K562 (cell line): ENCODE measurements around the gene ABL1. TPM values are rescaled to one million over a fixed set of nuclear protein-coding genes. Genes with fewer than 3 reads are reported as not detected.

Experiments
- ATAC-seq: fragments of 200-7000 bp; cut with Tn5 transposase; 3 replicates; pipeline ENCODE4 v1.9.1; 2020; ENCODE audit warnings: moderate library complexity
- BruUV-seq: library from RNA; stranded (reverse); fragments of 400-500 nt; replicated peaks from 2 replicates; lab custom pipeline; 2021; lab: Mats Ljungman, UMichigan
- CTCF ChIA-PET: fragments of 300-600 bp; formaldehyde crosslinking; extraction: SDS; loops from one replicate; lab custom pipeline; 2021; ENCODE audit warnings: low intra/inter-chr PET ratio; lab: Yijun Ruan, JAX
- POLR2A ChIA-PET: fragments of 300-600, 350-650 bp; sonication (Branson Sonifier 250); formaldehyde crosslinking; extraction: SDS; loops from one replicate; lab custom pipeline; 2021; ENCODE audit warnings: antibody characterized with exemption, inconsistent platforms; lab: Yijun Ruan, JAX
- DNase-seq, 4 experiments: peaks; one replicate each; pipeline versions ENCODE4 v3.0.0 to v3.0.0-alpha.2; 2011 to 2018; ENCODE audit warnings: low spot score in 3 of 4, mixed read lengths in 3 of 4; ENCODE audit errors: extremely low read depth in 1 of 4
- FAIRE-seq: peaks from 2 replicates; lab custom pipeline; 2011; peaks lifted over from hg19 to GRCh38; lab: Jason Lieb, UNC
- H2AFZ ChIP-seq: 2 replicates; pipeline ENCODE4 v1.6.0; 2011; ENCODE audit warnings: low read depth, low read length, control low read depth, inconsistent platforms
- H3K27ac ChIP-seq: fragments of 200-600 bp; 3 replicates; pipeline ENCODE4 v1.8.0; 2011; ENCODE audit warnings: low read depth, mild to moderate bottlenecking, control low read depth, inconsistent platforms, low read length, moderate library complexity, mixed read lengths; ENCODE audit errors: extremely low read depth
- H3K27me3 ChIP-seq, 2 experiments: fragments of 300-600 bp in 1 of 2; 2 replicates in 1 of 2; 3 replicates in 1 of 2; pipeline versions ENCODE4 v1.6.0 to v1.8.0; 2011; ENCODE audit warnings: inconsistent platforms in 2 of 2, low read length in 2 of 2, mild to moderate bottlenecking in 1 of 2, mixed read lengths in 1 of 2, moderate library complexity in 1 of 2; ENCODE audit not compliant: control insufficient read depth in 2 of 2, insufficient read depth in 2 of 2
- H3K36me3 ChIP-seq: fragments of 300-600 bp; 3 replicates; pipeline ENCODE4 v1.8.0; 2011; ENCODE audit warnings: mild to moderate bottlenecking, low read length, inconsistent platforms; ENCODE audit not compliant: control insufficient read depth, insufficient read depth
- H3K4me1 ChIP-seq, 2 experiments: fragments of 200-600 bp in 1 of 2; replicated peaks in 1 of 2; 2 replicates in 1 of 2; 3 replicates in 1 of 2; pipeline versions ENCODE4 v1.5.1 to v1.8.0; 2011; ENCODE audit warnings: inconsistent platforms in 2 of 2, low read length in 2 of 2, mild to moderate bottlenecking in 1 of 2, mixed read lengths in 1 of 2, moderate library complexity in 1 of 2; ENCODE audit not compliant: control insufficient read depth in 2 of 2, insufficient read depth in 2 of 2
- H3K4me2 ChIP-seq: 2 replicates; pipeline ENCODE4 v1.6.1; 2011; ENCODE audit warnings: low read length, control low read depth, inconsistent platforms, mixed read lengths; ENCODE audit not compliant: insufficient read depth
- H3K4me3 ChIP-seq: fragments of 200-600 bp; sonication (generic), shearing (Covaris generic); 2 replicates; pipeline ENCODE4 v1.5.1; 2016; ENCODE audit warnings: control low read depth, inconsistent platforms
- H3K79me2 ChIP-seq: fragments of 200-600 bp; 3 replicates; pipeline ENCODE4 v1.8.0; 2011; ENCODE audit warnings: low read length, inconsistent platforms; ENCODE audit not compliant: control insufficient read depth, insufficient read depth
- H3K9ac ChIP-seq, 2 experiments: 2 replicates each; pipeline versions ENCODE4 v1.6.0 to v1.6.1; 2011; ENCODE audit warnings: low read depth in 2 of 2, low read length in 2 of 2, control low read depth in 1 of 2, inconsistent platforms in 1 of 2, mild to moderate bottlenecking in 1 of 2, mixed read lengths in 1 of 2; ENCODE audit not compliant: insufficient read depth in 1 of 2
- H3K9me1 ChIP-seq: one replicate; pipeline ENCODE4 v1.6.0; 2011; ENCODE audit warnings: inconsistent platforms, mild to moderate bottlenecking, low read length, moderate library complexity; ENCODE audit not compliant: control insufficient read depth, insufficient read depth
- H3K9me3 ChIP-seq: replicated peaks from 2 replicates; pipeline ENCODE4 v1.5.1; 2011; ENCODE audit warnings: low read depth, low read length, inconsistent platforms; ENCODE audit not compliant: control insufficient read depth, insufficient read depth
- H4K20me1 ChIP-seq: replicated peaks from 2 replicates; pipeline ENCODE4 v1.6.1; 2011; ENCODE audit warnings: low read length, inconsistent platforms, mixed read lengths; ENCODE audit not compliant: control insufficient read depth, insufficient read depth
- ATF3 ChIP-seq, 2 experiments: fragments of 450-650 bp in 1 of 2; sonication (generic) in 1 of 2; formaldehyde crosslinking in 1 of 2; IDR thresholded peaks in 1 of 2; conservative IDR thresholded peaks in 1 of 2; 2 replicates each; pipeline versions ENCODE4 v1.6.1 to v1.8.1; 2016 to 2023; ENCODE audit warnings: mild to moderate bottlenecking in 2 of 2, moderate library complexity in 2 of 2, inconsistent platforms in 1 of 2, missing genetic modification reagents in 1 of 2
- MLX ChIP-seq, 2 experiments: fragments of 450-650 bp in 1 of 2; sonication (generic) in 1 of 2; formaldehyde crosslinking; conservative IDR thresholded peaks; 2 replicates each; pipeline versions ENCODE4 v1.4.0 to v1.8.1; 2020 to 2022; ENCODE audit warnings: mild to moderate bottlenecking in 1 of 2, missing genetic modification reagents in 1 of 2
- ZNF12 ChIP-seq: sonication (generic); formaldehyde crosslinking; IDR thresholded peaks from 2 replicates; pipeline ENCODE4 v1.4.0; 2020; ENCODE audit warnings: mild to moderate bottlenecking, missing genetic modification reagents
- WGBS: fragments of 100-300 bp; shearing (Covaris generic); methylation state at CpG from one replicate; pipeline ENCODE4 v1.1.6; 2016; ENCODE audit warnings: low coverage, mixed read lengths; ENCODE audit not compliant: insufficient coverage; ENCODE audit errors: missing lambda C conversion rate; 5-methylcytosine and 5-hydroxymethylcytosine counted together
- in situ Hi-C: fragments of 300-500 bp; cut with MboI; formaldehyde crosslinking; loops from 4 replicates; pipeline ENCODE4 v1.15.0; 2018; ENCODE audit warnings: inconsistent platforms, mixed read lengths
- intact Hi-C: fragments of 100-400 bp; cut with micrococcal nuclease; formaldehyde crosslinking; loops from 2 replicates; pipeline ENCODE4 v1.14.2; 2022
- polyA plus RNA-seq, 8 experiments: library from polyadenylated mRNA; depleted of rRNA in 4 of 8; stranded (reverse) in 5 of 8; unstranded in 3 of 8; fragments of >200 nt; fragmentation: Nextera tagmentation in 2 of 8; fragmentation: Illumina TruSeq in 1 of 8; extraction: Ambion mirVana in 2 of 8; extraction: Trizol in 1 of 8; gene quantifications; 2 replicates each; pipeline versions ENCODE4 v1.2.1 to v1.2.3, GENCODE V29; 2011 to 2014; ENCODE audit warnings: inconsistent platforms in 1 of 8, missing spikeins in 1 of 8
- total RNA-seq, 7 experiments: library from RNA; depleted of rRNA in 6 of 7; stranded (reverse); fragments of >200 nt in 6 of 7; fragmentation: Illumina TruSeq in 2 of 7; extraction: Trizol in 2 of 7; gene quantifications; 2 replicates each; pipeline versions ENCODE4 v1.2.1 to v1.2.3, GENCODE V29; 2011 to 2021; ENCODE audit warnings: low replicate concordance in 1 of 7

The ABL1 gene
- total and polyA plus RNA-seq, 9 of the 15 experiments (the other 6 are each of a cell fraction or from before 2014, with no cell fraction given): 1.5 to 130 (median 37.8) TPM

- 6% methylated on average over 25 of the region's 25 CpGs for WGBS
- FAIRE-seq: no peak
- H3K36me3 ChIP-seq: no peaks in the 10 kb centered on the region
- H3K27ac ChIP-seq: no peak overlapping the region
- H3K4me3 ChIP-seq: no peak overlapping the region
- no TSS peak for BruUV-seq
- in situ Hi-C loops: no loop called here
- H3K79me2 ChIP-seq: no peaks in the 10 kb centered on the region
- peak in 3 of 4 experiments; percentile 60 to 80 (median 66) for DNase-seq
- POLR2A ChIA-PET: interaction anchor here (1.0 to 25.7 kb wide), 8 partner anchors 6 to 46 kb away, joined by 3 to 582 read pairs (median 9); partner anchors contain the start of gene QRFP
- H3K4me1 ChIP-seq: peaks cover 6 to 84% of the 10 kb centered on the region in 2 experiments; a peak in 4 of 5 replicates
- no peak for ATAC-seq
- no peaks in the 10 kb centered on the region for H3K9me3 ChIP-seq
- peaks cover 71 to 85% of the 10 kb centered on the region in 2 experiments for H3K27me3 ChIP-seq
- no peak overlapping the region for H3K4me2 ChIP-seq
- no peak overlapping the region for H2AFZ ChIP-seq
- H3K9me1 ChIP-seq: peaks cover 17% of the 10 kb centered on the region
- peak overlapping the region in 1 of 2 experiments; percentile 5; a peak in 1 of 4 replicates for H3K9ac ChIP-seq
- intact Hi-C loops: no loop called here
- CTCF ChIA-PET: no interaction called here
- TF ChIP-seq MLX (CRISPR knock-in tag; conservative IDR thresholded peaks at IDR 0.05): 0 out of 4 replicates have a peak, but pooled peaks of 1 of the 2 experiments have one; percentile 15
- TF ChIP-seq ATF3 (IDR thresholded peaks at IDR 0.05): no peak
- 0 out of 2 replicates have a peak, but pooled peaks have one; percentile 25 for TF ChIP-seq ATF3 (CRISPR knock-in tag; conservative IDR thresholded peaks at IDR 0.05)
- no peak for TF ChIP-seq ZNF12 (CRISPR knock-in tag)
- peaks cover 94% of the 10 kb centered on the region for H4K20me1 ChIP-seq
These were observed 64.1 kb downstream of the ABL1 start for GRCh38 chr9:130899051-130899748.
